LNCaP clone FGC (cell line): Measurements from ENCODE around the gene EIF4A3.

Source experiments
- DNase-seq: peaks from one replicate; pipeline ENCODE4 v3.0.0-alpha.2; 2011; ENCODE audit warnings: low read depth
- H3K4me3 ChIP-seq: 2 replicates; pipeline ENCODE4 v1.5.1; 2011; ENCODE audit warnings: mild to moderate bottlenecking, low read depth, low read length, control low read depth
- CTCF ChIP-seq: IDR thresholded peaks from 2 replicates; pipeline ENCODE4 v1.5.1; 2012; ENCODE audit warnings: mild to moderate bottlenecking; ENCODE audit not compliant: control insufficient read depth, insufficient read depth; ENCODE audit errors: extremely low read depth

The EIF4A3 gene

GRCh38 chr17:80190716-80191115 is 43.8 kb upstream of the EIF4A3 start:
- H3K4me3 ChIP-seq, result no peak overlapping the region
- TF ChIP-seq CTCF, result no peak
- DNase-seq, result no peak

GRCh38 chr17:80189611-80190010 is 42.7 kb upstream of the EIF4A3 start:
- no peak overlapping the region for H3K4me3 ChIP-seq

GRCh38 chr17:80187515-80187941 is 40.6 kb upstream of the EIF4A3 start:
- DNase-seq, result peak; percentile 60
- H3K4me3 ChIP-seq, result no peak overlapping the region
- no peak for TF ChIP-seq CTCF

More at GRCh38 chr17:80189611-80190010, 42.7 kb upstream of the EIF4A3 start:
- DNase-seq, result no peak
- no peak for TF ChIP-seq CTCF

- DNase-seq, result no peak
- H3K4me3 ChIP-seq, result no peak overlapping the region
- no peak for TF ChIP-seq CTCF
These were observed 40.2 kb upstream of the EIF4A3 start for GRCh38 chr17:80187090-80187489.

- no peak overlapping the region for H3K4me3 ChIP-seq
- no peak for DNase-seq
These were observed 39.0 kb upstream of the EIF4A3 start for GRCh38 chr17:80185968-80186367.

GRCh38 chr17:80184423-80184714 is 37.4 kb upstream of the EIF4A3 start:
- TF ChIP-seq CTCF, result no peak
- no peak for DNase-seq
- H3K4me3 ChIP-seq, result no peak overlapping the region

More at GRCh38 chr17:80185968-80186367, 39.0 kb upstream of the EIF4A3 start:
- no peak for TF ChIP-seq CTCF

GRCh38 chr17:80183581-80184422 is 36.9 kb upstream of the EIF4A3 start:
- no peak for TF ChIP-seq CTCF
- DNase-seq, result no peak
- no peak overlapping the region for H3K4me3 ChIP-seq
